GM23338 (cell line): ENCODE measurements around the gene ICOS. TPM values are rescaled to one million over a fixed set of nuclear protein-coding genes. Genes with fewer than 3 reads are reported as not detected.

Experiments used
- ATAC-seq: fragments of 200-7000 bp; cut with Tn5 transposase; 3 replicates; pipeline ENCODE4 v1.9.1; 2020
- DNase-seq: peaks from one replicate; pipeline ENCODE4 v3.0.0-alpha.2; 2015; ENCODE audit warnings: low spot score
- H2AFZ ChIP-seq: fragments of 200-600 bp; sonication (generic); 2 replicates; pipeline ENCODE4 v1.8.0; 2016; ENCODE audit warnings: antibody characterized with exemption, mild to moderate bottlenecking, moderate library complexity
- H3F3A ChIP-seq: fragments of 200-600 bp; sonication (generic); replicated peaks from 2 replicates; pipeline ENCODE4 v1.8.0; 2017; ENCODE audit warnings: antibody characterized with exemption, mixed run types, low read depth
- H3K27ac ChIP-seq: fragments of 200-600 bp; sonication (generic); 2 replicates; pipeline ENCODE4 v1.6.1; 2016; ENCODE audit warnings: low read depth
- H3K27me3 ChIP-seq: fragments of 200-600 bp; sonication (generic); 2 replicates; pipeline ENCODE4 v1.8.0; 2016; ENCODE audit warnings: mild to moderate bottlenecking, mixed run types, moderate library complexity; ENCODE audit not compliant: insufficient read depth
- H3K36me3 ChIP-seq: fragments of 200-600 bp; sonication (generic); 2 replicates; pipeline ENCODE4 v1.8.0; 2016; ENCODE audit warnings: mild to moderate bottlenecking; ENCODE audit not compliant: insufficient read depth
- H3K4me1 ChIP-seq: fragments of 200-600 bp; sonication (generic); 2 replicates; pipeline ENCODE4 v1.8.0; 2016; ENCODE audit warnings: mild to moderate bottlenecking, moderate library complexity; ENCODE audit not compliant: insufficient read depth
- H3K4me2 ChIP-seq: fragments of 200-600 bp; sonication (generic); 2 replicates; pipeline ENCODE4 v1.7.1; 2017; ENCODE audit warnings: mixed run types
- H3K4me3 ChIP-seq: fragments of 200-600 bp; sonication (generic); 2 replicates; pipeline ENCODE4 v1.6.1; 2016; ENCODE audit warnings: mixed run types
- H3K79me2 ChIP-seq: fragments of 200-600 bp; sonication (generic); replicated peaks from 2 replicates; pipeline ENCODE4 v1.8.0; 2017; ENCODE audit warnings: mild to moderate bottlenecking; ENCODE audit not compliant: insufficient read depth
- H3K9me2 ChIP-seq: fragments of 200-600 bp; sonication (generic); 2 replicates; pipeline ENCODE4 v1.8.0; 2017; ENCODE audit not compliant: insufficient read depth
- H4K20me1 ChIP-seq: fragments of 200-600 bp; sonication (generic); replicated peaks from 2 replicates; pipeline ENCODE4 v1.8.0; 2017; ENCODE audit warnings: mild to moderate bottlenecking; ENCODE audit not compliant: insufficient read depth
- H3K27ac Mint-ChIP-seq: 2 replicates; pipeline ENCODE4 v1.8.0; 2020; ENCODE audit warnings: inconsistent platforms, mild to moderate bottlenecking, moderate library complexity, mixed read lengths
- H3K27me3 Mint-ChIP-seq: 3 replicates; pipeline ENCODE4 v1.8.0; 2022; ENCODE audit warnings: low read depth, mild to moderate bottlenecking, moderate library complexity, mixed read lengths, inconsistent platforms; ENCODE audit not compliant: insufficient read depth, poor library complexity
- H3K36me3 Mint-ChIP-seq: 3 replicates; pipeline ENCODE4 v1.8.0; 2021; ENCODE audit warnings: low read depth, mild to moderate bottlenecking, inconsistent platforms, moderate library complexity, mixed read lengths
- H3K4me1 Mint-ChIP-seq: 3 replicates; pipeline ENCODE4 v1.8.0; 2020; ENCODE audit warnings: mild to moderate bottlenecking, inconsistent platforms, mixed read lengths
- H3K4me3 Mint-ChIP-seq: 3 replicates; pipeline ENCODE4 v1.8.0; 2021; ENCODE audit warnings: moderate library complexity, mild to moderate bottlenecking, inconsistent platforms, mixed read lengths
- H3K9me3 Mint-ChIP-seq: 3 replicates; pipeline ENCODE4 v1.8.0; 2020; ENCODE audit warnings: moderate library complexity, mild to moderate bottlenecking, inconsistent platforms, mixed read lengths
- CREB1 ChIP-seq: fragments of 250-450 bp; sonication (Bioruptor Pico); IDR thresholded peaks from 2 replicates; pipeline ENCODE4 v1.5.0; 2020; ENCODE audit warnings: low read depth, mild to moderate bottlenecking, moderate library complexity
- ETS1 ChIP-seq: IDR thresholded peaks from 2 replicates; pipeline ENCODE4 v1.6.1; 2016; ENCODE audit warnings: antibody characterized with exemption
- EZH2 ChIP-seq: fragments of 200-600 bp; sonication (generic); IDR thresholded peaks from one replicate; pipeline ENCODE4 v1.8.0; 2017; ENCODE audit warnings: antibody characterized with exemption, mild to moderate bottlenecking, low read depth; ENCODE audit not compliant: unreplicated experiment
- EZH2phosphoT487 ChIP-seq: fragments of 200-600 bp; sonication (generic); IDR thresholded peaks from one replicate; pipeline ENCODE4 v1.8.1; 2018; ENCODE audit warnings: antibody characterized with exemption; ENCODE audit not compliant: unreplicated experiment
- JUNB ChIP-seq: IDR thresholded peaks from one replicate; pipeline ENCODE4 v1.6.1; 2016; ENCODE audit warnings: antibody characterized with exemption; ENCODE audit not compliant: unreplicated experiment
- NANOG ChIP-seq: IDR thresholded peaks from 2 replicates; pipeline ENCODE4 v1.6.1; 2016; ENCODE audit warnings: antibody characterized with exemption, borderline replicate concordance
- REST ChIP-seq: IDR thresholded peaks from one replicate; pipeline ENCODE4 v1.6.1; 2018; ENCODE audit warnings: antibody characterized with exemption; ENCODE audit not compliant: unreplicated experiment
- STAT1 ChIP-seq: IDR thresholded peaks from one replicate; pipeline ENCODE4 v1.6.1; 2016; ENCODE audit warnings: antibody characterized with exemption; ENCODE audit not compliant: unreplicated experiment
- ZNF114 ChIP-seq: fragments of 250-450 bp; sonication (Bioruptor Pico); IDR thresholded peaks from 2 replicates; pipeline ENCODE4 v1.5.0; 2020; ENCODE audit warnings: mild to moderate bottlenecking, moderate library complexity
- ZNF331 ChIP-seq: fragments of 250-450 bp; sonication (Bioruptor Pico); IDR thresholded peaks from 2 replicates; pipeline ENCODE4 v1.5.0; 2020; ENCODE audit warnings: low read depth, mild to moderate bottlenecking, moderate library complexity
- ZNF462 ChIP-seq: fragments of 250-450 bp; sonication (Bioruptor Pico); IDR thresholded peaks from 2 replicates; pipeline ENCODE4 v1.5.0; 2020; ENCODE audit warnings: mild to moderate bottlenecking, moderate library complexity
- polyA plus RNA-seq: library from polyadenylated mRNA; unstranded; fragments of >200 nt; fragmentation: Nextera tagmentation; extraction: Ambion mirVana; gene quantifications from 2 replicates; pipeline ENCODE4 v1.2.1, GENCODE V29; 2016
- total RNA-seq: library from RNA; depleted of rRNA; stranded (reverse); fragments of >200 nt; shearing (Covaris generic); gene quantifications from 2 replicates; pipeline ENCODE4 v1.2.3, GENCODE V29; 2014

The ICOS gene
- total and polyA plus RNA-seq, 2 experiments from 2014 or later: not detected

GRCh38 chr2:203889944-203890343 is 46.6 kb upstream of the ICOS start (continued):
- no peak for TF ChIP-seq REST
- no peak for TF ChIP-seq ZNF331
- no peak for TF ChIP-seq EZH2phosphoT487
- no peak for TF ChIP-seq CREB1 (CRISPR knock-in tag)
- TF ChIP-seq EZH2: no peak
- no peak for TF ChIP-seq ETS1

- Mint-ChIP-seq H3K36me3 (no peaks in the 10 kb centered on the region), H3K4me3 (no peak overlapping the region), H3K27ac (no peak overlapping the region), H3K4me1 (peaks cover 5% of the 10 kb centered on the region; the same call in 2 of the 3 replicates), H3K27me3 (peaks cover 3% of the 10 kb centered on the region), H3K9me3 (no peaks in the 10 kb centered on the region)
- Histone ChIP-seq H4K20me1 (no peaks in the 10 kb centered on the region), H3K27ac (no peak overlapping the region), H3K36me3 (no peaks in the 10 kb centered on the region), H3K9me2 (peaks cover 20% of the 10 kb centered on the region), H2AFZ (no peak overlapping the region), H3K4me3 (no peak overlapping the region), H3F3A (no peaks in the 10 kb centered on the region), H3K4me1 (no peaks in the 10 kb centered on the region), H3K79me2 (no peaks in the 10 kb centered on the region), H3K27me3 (no peaks in the 10 kb centered on the region), H3K4me2 (no peak overlapping the region)
- no peak for DNase-seq
- no peak for ATAC-seq
- no peak for TF ChIP-seq REST
- no peak for TF ChIP-seq STAT1
- no peak for TF ChIP-seq NANOG
- TF ChIP-seq ZNF462 (CRISPR knock-in tag): no peak
- TF ChIP-seq JUNB: no peak
- TF ChIP-seq ZNF114 (CRISPR knock-in tag): no peak
- no peak for TF ChIP-seq CREB1 (CRISPR knock-in tag)
Measured at GRCh38 chr2:203890733-203891132, 45.8 kb upstream of the ICOS start.
